Measurements from ENCODE around the gene MYB. TPM values are rescaled to one million over a fixed set of nuclear protein-coding genes. Genes with fewer than 3 reads are reported as not detected.

The MYB gene
- total RNA-seq, 1 experiment from 2014 or later: 6.1 TPM

DNA sequence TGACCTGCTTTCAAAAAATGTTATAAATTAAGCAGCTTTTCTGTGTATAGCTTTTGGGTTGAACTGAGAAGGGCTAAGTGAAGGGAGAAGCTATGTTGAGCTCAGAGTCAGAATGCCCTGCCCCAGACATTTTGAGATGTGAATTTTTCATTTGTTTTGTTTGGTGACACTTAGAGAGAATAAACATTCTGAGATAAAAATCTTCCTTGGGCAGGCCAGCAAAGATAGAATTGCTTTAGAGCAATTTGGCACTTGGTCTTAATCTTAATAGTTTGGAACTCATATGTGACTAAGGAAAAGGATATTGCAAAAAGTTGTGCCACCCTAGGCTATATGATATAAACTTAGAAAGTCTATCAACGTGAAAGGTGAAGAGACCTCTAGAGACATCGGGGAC, 30.2 kb downstream of the MYB start (continued):
- TF ChIP-seq ZNF232 (CRISPR knock-in tag; IDR thresholded peaks at IDR 0.05) (no peak), NFYB (CRISPR knock-in tag; conservative IDR thresholded peaks at IDR 0.05; ENCODE audit: low read depth) (no peak)

DNA sequence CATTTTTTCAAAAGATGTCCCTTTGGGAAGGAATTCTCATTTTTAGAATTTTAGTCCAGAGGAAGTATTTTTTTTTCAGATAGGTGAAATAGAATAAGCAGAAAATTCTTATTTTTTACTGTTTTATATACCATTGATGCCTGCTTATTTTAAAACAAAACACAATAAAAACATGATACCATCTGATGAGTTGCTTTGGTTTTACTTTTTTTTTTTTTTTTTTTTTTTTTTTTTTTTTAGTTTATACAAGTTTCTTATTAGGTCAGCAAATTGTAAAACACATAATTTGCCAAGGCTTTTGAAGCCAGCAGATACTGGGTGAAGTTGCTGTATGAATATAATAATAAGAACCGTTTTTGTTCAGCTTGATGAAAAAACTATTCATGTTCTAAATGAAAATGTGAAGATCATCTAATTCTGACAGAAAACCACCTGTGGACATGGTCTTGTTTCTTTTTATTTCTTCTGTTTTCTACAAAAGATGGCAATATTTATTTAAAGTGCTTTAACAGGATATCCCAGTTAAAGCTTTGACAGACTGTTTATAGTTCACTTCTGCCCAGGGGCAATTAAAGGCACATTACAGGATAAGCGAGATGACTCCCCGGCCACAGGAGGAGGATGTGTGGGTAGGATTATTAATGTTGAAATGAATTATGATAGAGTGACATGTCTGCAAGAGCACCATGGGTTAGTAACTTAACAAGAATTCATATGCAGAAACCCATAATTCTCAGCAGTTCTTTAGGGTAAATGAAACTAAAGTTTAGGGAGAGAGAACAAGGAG, 31.1 kb downstream of the MYB start:
- CTCF ChIA-PET: interaction anchor here (0.5 to 0.7 kb wide), 2 partner anchors 10 to 131 kb away, joined by 3 to 4 read pairs; no protein-coding TSS in a partner anchor
- no peak overlapping the region for H3K27ac Mint-ChIP-seq
- TF ChIP-seq GABPB1 (CRISPR knock-in tag; IDR thresholded peaks at IDR 0.05): no peak
- no peak for TF ChIP-seq ZNF263 (CRISPR knock-in tag; IDR thresholded peaks at IDR 0.05; ENCODE audit: low read depth)
- no peak overlapping the region for H3K4me3 Mint-ChIP-seq
- peaks cover 10% of the 10 kb centered on the region for H3K9me3 Mint-ChIP-seq
- DNase-seq (ENCODE audit: low spot score): no peak
- H3K36me3 Mint-ChIP-seq: peaks cover 12% of the 10 kb centered on the region
- POLR2A ChIA-PET: no interaction called here
- no peaks in the 10 kb centered on the region for H3K27me3 Mint-ChIP-seq (ENCODE audit: low read depth)
- H3K4me1 Mint-ChIP-seq: peaks cover 21% of the 10 kb centered on the region
- ATAC-seq: no peak

DNA sequence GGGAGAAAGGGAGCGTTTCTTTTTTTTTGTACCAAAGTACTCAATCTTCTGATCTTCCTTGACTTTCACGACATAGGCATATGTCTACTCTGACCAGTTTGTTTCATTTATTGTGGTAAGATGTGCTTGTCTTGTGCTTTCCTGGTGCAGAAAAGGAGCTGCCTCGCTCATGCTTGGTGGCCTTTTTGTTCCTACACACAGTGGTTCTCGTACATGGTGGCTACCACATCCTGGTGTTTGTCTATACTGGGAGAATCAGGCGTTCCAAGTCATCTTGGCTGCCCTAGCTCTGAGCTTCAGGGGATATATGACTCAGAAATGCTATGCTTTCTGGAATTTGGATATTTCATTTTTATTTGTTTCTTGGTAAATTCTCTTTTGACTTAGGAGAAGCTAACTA, 31.8 kb downstream of the MYB start:
- Mint-ChIP-seq H3K36me3 (peaks cover 15% of the 10 kb centered on the region), H3K4me1 (peaks cover 21% of the 10 kb centered on the region), H3K4me3 (no peak overlapping the region), H3K9me3 (peaks cover 10% of the 10 kb centered on the region), H3K27ac (no peak overlapping the region), H3K27me3 (ENCODE audit: low read depth) (no peaks in the 10 kb centered on the region)
- ATAC-seq: no peak
- ChIA-PET POLR2A (no interaction called here), CTCF (interaction anchor here (0.5 kb wide), 1 partner anchor 131 kb away, joined by 3 read pairs; no protein-coding TSS in a partner anchor)
- no peak for DNase-seq (ENCODE audit: low spot score)
- TF ChIP-seq MYBL2 (CRISPR knock-in tag; IDR thresholded peaks at IDR 0.05) (no peak), RELA (CRISPR knock-in tag; IDR thresholded peaks at IDR 0.05; ENCODE audit: borderline replicate concordance) (no peak), ZNF263 (CRISPR knock-in tag; IDR thresholded peaks at IDR 0.05; ENCODE audit: low read depth) (no peak), PRRX2 (CRISPR knock-in tag; IDR thresholded peaks at IDR 0.05) (no peak), KAT7 (CRISPR knock-in tag; IDR thresholded peaks at IDR 0.05; ENCODE audit: borderline replicate concordance) (no peak), GRHL2 (CRISPR knock-in tag; IDR thresholded peaks at IDR 0.05; ENCODE audit: insufficient replicate concordance, severe bottlenecking) (no peak), ZNF423 (CRISPR knock-in tag; IDR thresholded peaks at IDR 0.05) (no peak), FOXP1 (CRISPR knock-in tag; IDR thresholded peaks at IDR 0.05; ENCODE audit: borderline replicate concordance) (no peak), TCF7 (CRISPR knock-in tag; IDR thresholded peaks at IDR 0.05; ENCODE audit: low read depth) (no peak), ATF1 (CRISPR knock-in tag; IDR thresholded peaks at IDR 0.05) (no peak), ZNF219 (CRISPR knock-in tag; IDR thresholded peaks at IDR 0.05; ENCODE audit: borderline replicate concordance) (no peak), ZNF396 (CRISPR knock-in tag; IDR thresholded peaks at IDR 0.05; ENCODE audit: borderline replicate concordance) (no peak)
- TF ChIP-seq, protein P1, sequence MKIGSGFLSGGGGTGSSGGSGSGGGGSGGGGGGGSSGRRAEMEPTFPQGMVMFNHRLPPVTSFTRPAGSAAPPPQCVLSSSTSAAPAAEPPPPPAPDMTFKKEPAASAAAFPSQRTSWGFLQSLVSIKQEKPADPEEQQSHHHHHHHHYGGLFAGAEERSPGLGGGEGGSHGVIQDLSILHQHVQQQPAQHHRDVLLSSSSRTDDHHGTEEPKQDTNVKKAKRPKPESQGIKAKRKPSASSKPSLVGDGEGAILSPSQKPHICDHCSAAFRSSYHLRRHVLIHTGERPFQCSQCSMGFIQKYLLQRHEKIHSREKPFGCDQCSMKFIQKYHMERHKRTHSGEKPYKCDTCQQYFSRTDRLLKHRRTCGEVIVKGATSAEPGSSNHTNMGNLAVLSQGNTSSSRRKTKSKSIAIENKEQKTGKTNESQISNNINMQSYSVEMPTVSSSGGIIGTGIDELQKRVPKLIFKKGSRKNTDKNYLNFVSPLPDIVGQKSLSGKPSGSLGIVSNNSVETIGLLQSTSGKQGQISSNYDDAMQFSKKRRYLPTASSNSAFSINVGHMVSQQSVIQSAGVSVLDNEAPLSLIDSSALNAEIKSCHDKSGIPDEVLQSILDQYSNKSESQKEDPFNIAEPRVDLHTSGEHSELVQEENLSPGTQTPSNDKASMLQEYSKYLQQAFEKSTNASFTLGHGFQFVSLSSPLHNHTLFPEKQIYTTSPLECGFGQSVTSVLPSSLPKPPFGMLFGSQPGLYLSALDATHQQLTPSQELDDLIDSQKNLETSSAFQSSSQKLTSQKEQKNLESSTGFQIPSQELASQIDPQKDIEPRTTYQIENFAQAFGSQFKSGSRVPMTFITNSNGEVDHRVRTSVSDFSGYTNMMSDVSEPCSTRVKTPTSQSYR (CRISPR knock-in tag; IDR thresholded peaks at IDR 0.05): no peak
- TF ChIP-seq, protein P2, sequence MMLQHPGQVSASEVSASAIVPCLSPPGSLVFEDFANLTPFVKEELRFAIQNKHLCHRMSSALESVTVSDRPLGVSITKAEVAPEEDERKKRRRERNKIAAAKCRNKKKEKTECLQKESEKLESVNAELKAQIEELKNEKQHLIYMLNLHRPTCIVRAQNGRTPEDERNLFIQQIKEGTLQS (CRISPR knock-in tag; conservative IDR thresholded peaks at IDR 0.05): no peak
- TF ChIP-seq, protein P3, sequence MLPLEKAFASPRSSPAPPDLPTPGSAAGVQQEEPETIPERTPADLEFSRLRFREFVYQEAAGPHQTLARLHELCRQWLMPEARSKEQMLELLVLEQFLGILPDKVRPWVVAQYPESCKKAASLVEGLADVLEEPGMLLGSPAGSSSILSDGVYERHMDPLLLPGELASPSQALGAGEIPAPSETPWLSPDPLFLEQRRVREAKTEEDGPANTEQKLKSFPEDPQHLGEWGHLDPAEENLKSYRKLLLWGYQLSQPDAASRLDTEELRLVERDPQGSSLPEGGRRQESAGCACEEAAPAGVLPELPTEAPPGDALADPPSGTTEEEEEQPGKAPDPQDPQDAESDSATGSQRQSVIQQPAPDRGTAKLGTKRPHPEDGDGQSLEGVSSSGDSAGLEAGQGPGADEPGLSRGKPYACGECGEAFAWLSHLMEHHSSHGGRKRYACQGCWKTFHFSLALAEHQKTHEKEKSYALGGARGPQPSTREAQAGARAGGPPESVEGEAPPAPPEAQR (CRISPR knock-in tag; IDR thresholded peaks at IDR 0.05): no peak
- TF ChIP-seq, protein P4, sequence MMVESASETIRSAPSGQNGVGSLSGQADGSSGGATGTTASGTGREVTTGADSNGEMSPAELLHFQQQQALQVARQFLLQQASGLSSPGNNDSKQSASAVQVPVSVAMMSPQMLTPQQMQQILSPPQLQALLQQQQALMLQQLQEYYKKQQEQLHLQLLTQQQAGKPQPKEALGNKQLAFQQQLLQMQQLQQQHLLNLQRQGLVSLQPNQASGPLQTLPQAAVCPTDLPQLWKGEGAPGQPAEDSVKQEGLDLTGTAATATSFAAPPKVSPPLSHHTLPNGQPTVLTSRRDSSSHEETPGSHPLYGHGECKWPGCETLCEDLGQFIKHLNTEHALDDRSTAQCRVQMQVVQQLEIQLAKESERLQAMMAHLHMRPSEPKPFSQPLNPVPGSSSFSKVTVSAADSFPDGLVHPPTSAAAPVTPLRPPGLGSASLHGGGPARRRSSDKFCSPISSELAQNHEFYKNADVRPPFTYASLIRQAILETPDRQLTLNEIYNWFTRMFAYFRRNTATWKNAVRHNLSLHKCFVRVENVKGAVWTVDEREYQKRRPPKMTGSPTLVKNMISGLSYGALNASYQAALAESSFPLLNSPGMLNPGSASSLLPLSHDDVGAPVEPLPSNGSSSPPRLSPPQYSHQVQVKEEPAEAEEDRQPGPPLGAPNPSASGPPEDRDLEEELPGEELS (CRISPR knock-in tag; IDR thresholded peaks at IDR 0.05): no peak
- TF ChIP-seq, protein P5, sequence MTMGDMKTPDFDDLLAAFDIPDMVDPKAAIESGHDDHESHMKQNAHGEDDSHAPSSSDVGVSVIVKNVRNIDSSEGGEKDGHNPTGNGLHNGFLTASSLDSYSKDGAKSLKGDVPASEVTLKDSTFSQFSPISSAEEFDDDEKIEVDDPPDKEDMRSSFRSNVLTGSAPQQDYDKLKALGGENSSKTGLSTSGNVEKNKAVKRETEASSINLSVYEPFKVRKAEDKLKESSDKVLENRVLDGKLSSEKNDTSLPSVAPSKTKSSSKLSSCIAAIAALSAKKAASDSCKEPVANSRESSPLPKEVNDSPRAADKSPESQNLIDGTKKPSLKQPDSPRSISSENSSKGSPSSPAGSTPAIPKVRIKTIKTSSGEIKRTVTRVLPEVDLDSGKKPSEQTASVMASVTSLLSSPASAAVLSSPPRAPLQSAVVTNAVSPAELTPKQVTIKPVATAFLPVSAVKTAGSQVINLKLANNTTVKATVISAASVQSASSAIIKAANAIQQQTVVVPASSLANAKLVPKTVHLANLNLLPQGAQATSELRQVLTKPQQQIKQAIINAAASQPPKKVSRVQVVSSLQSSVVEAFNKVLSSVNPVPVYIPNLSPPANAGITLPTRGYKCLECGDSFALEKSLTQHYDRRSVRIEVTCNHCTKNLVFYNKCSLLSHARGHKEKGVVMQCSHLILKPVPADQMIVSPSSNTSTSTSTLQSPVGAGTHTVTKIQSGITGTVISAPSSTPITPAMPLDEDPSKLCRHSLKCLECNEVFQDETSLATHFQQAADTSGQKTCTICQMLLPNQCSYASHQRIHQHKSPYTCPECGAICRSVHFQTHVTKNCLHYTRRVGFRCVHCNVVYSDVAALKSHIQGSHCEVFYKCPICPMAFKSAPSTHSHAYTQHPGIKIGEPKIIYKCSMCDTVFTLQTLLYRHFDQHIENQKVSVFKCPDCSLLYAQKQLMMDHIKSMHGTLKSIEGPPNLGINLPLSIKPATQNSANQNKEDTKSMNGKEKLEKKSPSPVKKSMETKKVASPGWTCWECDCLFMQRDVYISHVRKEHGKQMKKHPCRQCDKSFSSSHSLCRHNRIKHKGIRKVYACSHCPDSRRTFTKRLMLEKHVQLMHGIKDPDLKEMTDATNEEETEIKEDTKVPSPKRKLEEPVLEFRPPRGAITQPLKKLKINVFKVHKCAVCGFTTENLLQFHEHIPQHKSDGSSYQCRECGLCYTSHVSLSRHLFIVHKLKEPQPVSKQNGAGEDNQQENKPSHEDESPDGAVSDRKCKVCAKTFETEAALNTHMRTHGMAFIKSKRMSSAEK (CRISPR knock-in tag; IDR thresholded peaks at IDR 0.05; ENCODE audit: borderline replicate concordance): no peak
- TF ChIP-seq, protein P6, sequence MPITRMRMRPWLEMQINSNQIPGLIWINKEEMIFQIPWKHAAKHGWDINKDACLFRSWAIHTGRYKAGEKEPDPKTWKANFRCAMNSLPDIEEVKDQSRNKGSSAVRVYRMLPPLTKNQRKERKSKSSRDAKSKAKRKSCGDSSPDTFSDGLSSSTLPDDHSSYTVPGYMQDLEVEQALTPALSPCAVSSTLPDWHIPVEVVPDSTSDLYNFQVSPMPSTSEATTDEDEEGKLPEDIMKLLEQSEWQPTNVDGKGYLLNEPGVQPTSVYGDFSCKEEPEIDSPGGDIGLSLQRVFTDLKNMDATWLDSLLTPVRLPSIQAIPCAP (CRISPR knock-in tag; IDR thresholded peaks at IDR 0.05): no peak

Measured in WTC11 (cell line).